GM21447 (cell line): ENCODE results near the gene CLCNKA.
"Not testable (repeated sequence)": the region's sequence is repeated elsewhere in the genome, so short reads cannot be mapped to it uniquely, and the experiment has no call there.

Source experiments
- ATAC-seq: cut with Tn5 transposase; IDR thresholded peaks from one replicate; pipeline ENCODE4 v1.9.1; 2021; ENCODE audit not compliant: unreplicated experiment

Gene CLCNKA

GRCh38 chr1:16039871-16040270 is 18.0 kb downstream of the CLCNKA start:
- ATAC-seq = not testable (repeated sequence)

DNA sequence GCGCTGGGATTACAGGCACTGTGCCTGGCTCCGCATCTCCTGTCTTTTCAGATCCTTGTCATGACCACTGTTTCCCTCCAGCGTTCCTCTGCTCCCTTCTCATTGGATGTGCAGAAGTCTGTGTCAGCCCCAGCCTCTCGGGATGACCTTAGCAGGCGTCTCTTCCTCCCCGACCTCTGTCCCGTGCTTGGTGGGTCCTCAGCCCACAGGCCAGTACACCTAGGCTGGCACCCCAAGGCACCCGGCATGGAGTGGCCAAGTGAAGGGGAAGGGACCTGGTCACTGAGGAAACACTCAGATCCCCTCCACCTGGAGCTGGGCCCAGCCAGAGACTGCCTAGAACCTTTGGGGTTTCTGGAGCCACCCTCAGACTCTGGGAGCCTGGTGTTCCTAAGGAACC is 19.4 kb downstream of the CLCNKA start:
- ATAC-seq = no peak

DNA sequence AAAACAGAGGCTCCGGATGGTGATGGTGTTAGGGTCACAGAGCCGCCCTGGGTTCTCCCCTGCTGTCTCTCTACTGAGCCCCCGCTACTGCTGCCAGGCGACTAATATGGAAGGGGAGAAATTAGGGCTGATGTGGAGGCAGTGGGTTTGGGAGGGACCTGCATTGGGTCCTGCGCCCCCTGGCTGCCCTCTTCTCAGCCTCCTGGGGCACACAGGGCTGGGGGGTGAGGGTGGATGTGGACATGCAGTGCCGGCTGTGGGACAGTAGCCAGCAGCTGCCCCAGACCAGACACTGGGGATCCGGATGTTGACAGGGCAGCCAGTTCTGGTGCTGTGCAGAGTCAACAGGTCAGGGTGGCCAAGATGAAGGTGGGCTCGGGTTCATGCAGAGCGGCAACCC is 20.3 kb downstream of the CLCNKA start:
- no peak for ATAC-seq

GRCh38 chr1:16042654-16043053 is 20.8 kb downstream of the CLCNKA start:
- not testable (repeated sequence) for ATAC-seq

- ATAC-seq = no peak
Measured at GRCh38 chr1:16043521-16043920, 21.7 kb downstream of the CLCNKA start, which contains the start of gene CLCNKB. Gene CLCNKB, plus strand, starts transcription at chr1:16043782. Its CDS starts 711 bp downstream, at chr1:16044493.

GRCh38 chr1:16043950-16044349 is 22.1 kb downstream of the CLCNKA start:
- no peak for ATAC-seq

DNA sequence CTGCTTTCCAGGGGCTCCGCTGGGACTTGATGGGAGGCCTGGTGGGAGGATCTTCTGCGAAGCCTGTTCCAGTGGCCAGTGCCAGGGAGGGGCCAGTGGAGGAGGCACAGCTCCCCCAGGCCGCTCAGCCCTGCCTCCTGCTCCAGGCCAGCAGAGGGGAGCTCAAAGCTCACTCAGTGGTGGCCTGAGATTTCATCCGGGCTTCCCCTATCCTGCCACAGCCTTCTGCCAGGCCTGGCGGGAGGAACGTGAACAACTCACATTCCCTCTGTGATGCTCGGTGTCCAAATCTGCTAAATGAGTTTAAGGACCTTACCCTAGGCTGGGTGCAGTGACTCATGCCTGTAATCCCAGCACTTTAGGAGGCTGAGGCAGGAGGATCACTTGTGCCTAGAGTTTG is 25.0 kb downstream of the CLCNKA start:
- ATAC-seq = no peak

DNA sequence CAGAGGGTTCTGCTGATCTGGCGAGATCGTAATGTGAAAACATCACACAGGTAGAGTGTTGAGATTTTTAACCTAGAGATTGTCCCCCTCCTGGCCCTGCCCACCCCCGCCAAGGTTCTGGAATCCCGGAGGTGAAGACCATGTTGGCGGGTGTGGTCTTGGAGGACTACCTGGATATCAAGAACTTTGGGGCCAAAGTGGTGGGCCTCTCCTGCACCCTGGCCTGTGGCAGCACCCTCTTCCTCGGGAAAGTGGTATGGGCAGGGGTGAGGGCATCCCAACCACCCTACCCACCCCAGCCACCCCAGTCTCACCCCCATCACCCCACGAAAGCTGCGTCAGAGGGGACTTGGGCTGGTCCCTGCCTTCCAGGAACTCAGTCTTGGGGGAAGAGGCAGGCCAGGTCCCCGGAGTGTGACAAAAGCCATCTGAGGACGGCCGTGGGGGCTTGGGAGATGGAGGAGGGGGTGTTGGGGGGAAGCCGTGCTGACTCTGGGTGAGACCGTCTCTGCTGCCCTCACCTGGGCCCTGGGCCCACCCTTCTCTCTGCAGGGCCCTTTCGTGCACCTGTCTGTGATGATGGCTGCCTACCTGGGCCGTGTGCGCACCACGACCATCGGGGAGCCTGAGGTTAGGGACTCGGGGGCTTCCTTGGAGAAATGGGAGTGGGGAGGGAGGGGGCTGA is 26.1 kb downstream of the CLCNKA start:
- no peak for ATAC-seq

DNA sequence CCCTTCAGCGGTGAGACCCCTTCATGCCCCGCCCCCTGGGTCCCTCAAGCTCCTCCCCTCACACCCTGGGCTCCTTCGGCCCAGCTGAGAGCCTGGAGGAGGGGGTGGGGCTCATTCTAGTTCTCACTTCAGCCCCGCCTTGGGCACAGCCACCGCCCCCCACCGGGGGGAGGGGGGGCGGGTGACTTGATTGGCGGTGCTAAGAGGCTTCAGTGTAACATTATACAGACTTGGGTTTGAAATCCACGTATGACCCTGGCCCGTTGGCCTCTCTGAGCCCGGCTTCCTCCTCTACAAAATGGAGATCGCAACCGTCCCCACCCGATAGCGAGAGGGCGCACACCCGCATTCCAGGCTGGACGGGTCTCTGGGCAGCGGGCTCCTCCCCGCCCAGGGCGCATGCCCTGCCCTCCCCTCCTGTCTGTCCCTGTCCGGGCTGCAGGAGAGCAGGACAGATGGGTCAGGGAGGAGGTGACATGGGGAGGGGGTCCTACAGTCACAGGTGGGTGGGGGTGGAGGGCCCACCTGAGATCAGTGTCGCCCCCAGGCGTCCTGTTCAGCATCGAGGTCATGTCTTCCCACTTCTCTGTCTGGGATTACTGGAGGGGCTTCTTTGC is 26.8 kb downstream of the CLCNKA start:
- no peak for ATAC-seq

- ATAC-seq = no peak
Measured at GRCh38 chr1:16050328-16050727, 28.5 kb downstream of the CLCNKA start.

DNA sequence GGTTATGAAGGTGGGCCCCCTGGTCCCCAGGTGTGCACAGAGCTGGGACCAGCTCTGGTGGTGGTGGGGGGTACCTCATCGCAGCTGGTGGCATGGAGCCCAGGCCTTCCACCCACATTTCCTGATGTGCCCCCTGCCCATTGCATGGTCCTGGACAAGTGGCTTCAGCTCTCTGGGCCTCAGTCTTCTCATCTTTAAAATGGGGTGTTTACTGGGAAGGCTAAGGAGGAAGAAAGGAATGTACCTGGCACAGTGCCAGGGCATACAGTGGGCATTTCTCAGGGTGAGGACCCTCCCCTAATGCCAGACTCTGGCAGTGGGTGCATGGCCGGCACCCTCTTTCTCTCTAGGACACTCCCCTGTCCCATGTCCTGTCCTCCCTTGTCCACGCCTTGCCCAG is 29.2 kb downstream of the CLCNKA start:
- ATAC-seq = no peak

DNA sequence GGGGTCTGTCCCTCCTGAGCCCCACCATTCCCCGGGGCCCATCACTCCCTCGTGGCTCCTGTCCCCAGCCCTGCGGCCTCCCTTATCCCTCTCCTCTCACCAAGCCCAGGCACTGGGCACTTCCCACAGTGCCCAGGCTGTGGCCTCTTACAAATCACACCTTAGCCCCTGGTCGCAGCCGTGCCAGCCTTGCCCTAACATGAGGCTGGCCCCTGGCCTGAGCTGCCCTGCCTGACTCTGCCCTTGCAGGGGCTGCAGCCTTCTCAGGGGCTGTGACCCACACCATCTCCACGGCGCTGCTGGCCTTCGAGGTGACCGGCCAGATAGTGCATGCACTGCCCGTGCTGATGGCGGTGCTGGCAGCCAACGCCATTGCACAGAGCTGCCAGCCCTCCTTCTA is 30.1 kb downstream of the CLCNKA start:
- ATAC-seq = not testable (repeated sequence)

- no peak for ATAC-seq
Measured at GRCh38 chr1:16053781-16054502, 32.1 kb downstream of the CLCNKA start.

DNA sequence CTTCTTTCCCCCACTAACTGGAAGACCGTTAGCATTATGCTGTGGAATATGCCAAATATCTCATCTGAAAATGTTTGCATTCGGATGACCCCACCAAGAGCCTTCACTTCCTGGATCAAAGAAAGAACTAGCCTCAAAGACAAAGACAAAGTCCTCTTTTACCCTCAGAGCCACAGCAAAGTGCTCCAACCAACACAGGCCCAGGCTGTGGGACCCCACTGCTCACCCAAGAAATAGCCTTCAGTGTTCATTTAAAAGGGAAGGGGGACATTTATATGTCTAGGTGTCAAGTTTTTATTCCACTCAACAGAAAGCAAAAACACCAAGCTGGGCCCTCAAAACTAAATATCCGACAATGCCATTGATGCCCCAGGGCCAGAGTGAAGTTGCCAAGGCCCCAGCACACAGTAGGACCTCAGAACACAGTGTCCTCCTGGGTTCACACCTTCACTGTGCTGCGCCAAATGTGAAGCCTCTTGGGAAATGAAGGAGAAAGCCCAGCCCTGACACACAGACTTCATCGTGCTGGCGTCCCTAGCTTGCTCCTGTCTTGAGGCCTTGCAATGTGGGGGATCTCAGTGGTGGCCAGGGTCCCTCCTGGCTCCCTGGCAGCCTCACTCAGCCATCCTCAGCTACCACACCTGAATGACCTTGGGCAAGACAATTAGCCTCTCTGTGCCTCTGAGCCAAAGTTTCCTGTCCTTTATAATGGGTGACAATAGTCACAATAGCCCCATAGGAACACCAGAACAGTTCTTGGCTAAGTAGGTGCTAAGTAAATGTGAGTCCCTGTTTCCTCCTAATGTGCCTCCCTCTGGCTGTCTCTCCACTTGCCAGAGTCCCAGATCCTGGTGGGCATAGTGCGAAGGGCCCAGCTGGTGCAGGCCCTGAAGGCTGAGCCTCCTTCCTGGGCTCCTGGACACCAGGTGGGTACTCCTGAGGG is 33.0 kb downstream of the CLCNKA start:
- no peak for ATAC-seq

GRCh38 chr1:16055613-16056520 is 34.0 kb downstream of the CLCNKA start:
- peak; percentile 73 for ATAC-seq

GRCh38 chr1:16056521-16056912 is 34.7 kb downstream of the CLCNKA start:
- ATAC-seq = not testable (repeated sequence)

DNA sequence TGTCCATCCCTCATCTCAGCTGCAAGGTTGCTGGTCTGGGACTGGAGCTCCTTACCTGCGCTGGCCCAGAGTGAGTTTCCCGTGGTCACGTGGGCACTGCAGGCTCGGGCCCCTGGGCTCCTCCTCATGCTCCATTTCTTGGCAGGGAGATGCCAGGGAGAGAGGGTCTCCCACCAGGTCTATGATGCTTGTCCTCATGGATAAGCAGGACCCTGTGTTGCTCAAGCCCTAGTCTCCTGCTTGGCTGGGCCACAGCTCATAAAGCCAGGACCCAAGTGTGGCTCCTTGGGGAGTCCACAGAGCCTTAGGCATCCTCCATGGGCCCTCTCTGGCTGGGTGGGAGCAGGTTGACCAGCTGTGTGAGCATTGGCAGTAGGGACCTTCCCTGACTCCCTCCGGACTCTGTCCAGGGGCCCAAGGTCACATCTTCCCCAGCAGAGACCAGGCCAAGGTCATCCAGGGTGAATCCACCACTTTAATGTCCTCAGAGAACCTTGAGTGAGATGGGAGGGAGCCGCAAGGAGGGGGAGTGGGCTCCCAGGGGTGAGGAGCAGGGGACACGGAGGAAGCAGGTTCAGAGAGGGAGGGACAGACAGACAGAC is 35.6 kb downstream of the CLCNKA start:
- ATAC-seq = not testable (repeated sequence)

DNA sequence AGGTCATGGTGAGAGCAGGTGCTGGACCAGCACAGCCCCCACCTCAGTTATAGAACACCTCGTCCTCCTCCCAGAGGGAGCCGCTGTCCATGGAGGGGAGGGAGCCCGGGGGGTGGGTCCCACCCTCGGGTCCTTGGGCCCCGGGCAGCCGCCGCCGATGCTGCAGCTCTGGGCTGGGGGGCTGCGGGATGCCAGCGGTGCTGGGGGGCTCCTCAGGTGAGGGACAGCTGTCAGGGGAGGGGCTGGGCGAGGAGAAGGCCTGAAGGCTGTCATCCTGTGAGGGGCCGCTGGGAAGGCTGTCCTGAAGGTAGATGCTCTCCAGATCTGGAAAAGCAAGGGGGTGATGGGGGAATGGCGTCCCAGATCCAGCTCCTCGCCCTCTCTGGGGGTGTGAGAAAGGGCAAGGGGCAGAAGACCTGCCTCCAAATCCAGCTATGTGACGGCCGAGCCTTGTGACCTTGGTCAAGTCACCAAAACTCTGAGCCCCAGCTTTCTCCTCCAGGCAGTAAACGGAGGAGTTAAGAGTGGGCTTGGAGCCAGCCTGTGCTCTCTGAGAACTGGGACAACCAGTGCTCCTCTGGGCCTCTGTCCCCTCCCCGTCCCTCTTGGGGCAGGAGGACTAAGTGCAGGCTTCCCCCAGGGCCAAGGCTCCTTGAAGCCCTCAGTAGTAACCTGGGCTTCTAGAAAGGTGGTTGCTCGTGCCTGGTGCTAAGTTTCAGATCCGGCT is 36.7 kb downstream of the CLCNKA start:
- not testable (repeated sequence) for ATAC-seq

- ATAC-seq = no peak
Measured at GRCh38 chr1:16061266-16061665, 39.4 kb downstream of the CLCNKA start.
